Activated gamma-delta T cell (primary cell): ENCODE data around the gene RALY.

Experiments used
- DNase-seq: peaks from one replicate; lab custom pipeline; 2025; lab: John Stamatoyannopoulos, UW

The RALY gene

GRCh38 chr20:33986560-33987216, 7.0 kb upstream of the RALY start:
- no peak for DNase-seq

GRCh38 chr20:33990075-33990474, 3.6 kb upstream of the RALY start:
- DNase-seq: no peak

DNA sequence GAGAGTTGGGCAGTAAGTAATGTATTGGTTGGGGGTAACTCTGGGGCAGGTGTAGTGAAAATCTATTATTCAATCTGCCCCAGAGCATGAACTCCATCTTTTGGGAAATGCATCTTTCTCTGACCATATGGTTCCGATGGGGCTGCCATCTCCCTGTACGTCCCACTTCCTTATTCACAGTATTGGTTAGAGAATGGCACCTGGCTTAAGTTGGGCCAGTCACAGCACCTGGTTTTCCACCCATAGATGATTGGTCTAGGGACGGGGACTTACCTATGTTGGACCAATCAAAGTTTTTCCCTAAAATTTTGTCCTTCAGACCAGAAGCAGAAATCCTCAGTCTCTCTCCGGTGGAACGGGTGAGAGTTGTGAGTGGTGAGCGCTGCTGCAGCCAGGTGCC, 2.2 kb upstream of the RALY start:
- no peak for DNase-seq

- DNase-seq: no peak
These were observed 1.4 kb upstream of the RALY start for GRCh38 chr20:33992145-33992922.

- peak; percentile 95 for DNase-seq
These were observed 662 bp upstream of the RALY start for GRCh38 chr20:33992923-33993575.

DNA sequence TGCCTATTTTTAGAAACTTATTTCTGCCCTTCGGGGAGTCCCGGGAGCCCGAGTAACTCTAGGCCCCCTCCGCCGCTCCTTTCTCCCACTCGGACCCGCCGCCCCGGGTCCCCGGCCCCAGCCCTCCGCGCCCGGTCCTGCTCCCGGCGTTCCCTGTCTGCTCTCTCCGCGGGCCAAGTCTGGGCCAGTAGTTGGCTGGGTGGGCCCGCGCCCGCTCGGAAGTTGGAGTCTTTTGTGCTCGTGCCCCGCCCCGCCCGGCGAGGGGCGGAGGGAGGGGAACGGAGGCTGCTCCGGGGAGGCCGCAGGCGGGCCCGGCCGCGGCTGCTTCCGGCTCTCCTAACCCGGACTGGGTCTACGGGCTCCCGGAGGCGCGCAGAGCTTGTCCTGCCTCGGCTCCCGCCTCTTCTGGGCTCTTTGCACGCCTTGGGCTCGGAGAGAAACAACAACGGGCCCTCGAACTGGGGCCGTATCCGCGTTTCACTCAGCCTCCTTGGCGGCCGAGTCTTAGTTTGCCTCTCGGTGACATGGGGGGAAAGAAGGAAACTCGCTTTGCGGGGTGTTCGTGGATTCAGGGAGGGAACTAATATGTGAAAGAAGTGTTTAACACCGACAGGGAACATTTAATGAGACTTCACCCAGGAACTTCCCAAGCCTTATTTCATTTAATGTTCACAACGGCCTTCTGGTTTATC, 657 bp downstream of the RALY start:
- peak; percentile 69 for DNase-seq

DNA sequence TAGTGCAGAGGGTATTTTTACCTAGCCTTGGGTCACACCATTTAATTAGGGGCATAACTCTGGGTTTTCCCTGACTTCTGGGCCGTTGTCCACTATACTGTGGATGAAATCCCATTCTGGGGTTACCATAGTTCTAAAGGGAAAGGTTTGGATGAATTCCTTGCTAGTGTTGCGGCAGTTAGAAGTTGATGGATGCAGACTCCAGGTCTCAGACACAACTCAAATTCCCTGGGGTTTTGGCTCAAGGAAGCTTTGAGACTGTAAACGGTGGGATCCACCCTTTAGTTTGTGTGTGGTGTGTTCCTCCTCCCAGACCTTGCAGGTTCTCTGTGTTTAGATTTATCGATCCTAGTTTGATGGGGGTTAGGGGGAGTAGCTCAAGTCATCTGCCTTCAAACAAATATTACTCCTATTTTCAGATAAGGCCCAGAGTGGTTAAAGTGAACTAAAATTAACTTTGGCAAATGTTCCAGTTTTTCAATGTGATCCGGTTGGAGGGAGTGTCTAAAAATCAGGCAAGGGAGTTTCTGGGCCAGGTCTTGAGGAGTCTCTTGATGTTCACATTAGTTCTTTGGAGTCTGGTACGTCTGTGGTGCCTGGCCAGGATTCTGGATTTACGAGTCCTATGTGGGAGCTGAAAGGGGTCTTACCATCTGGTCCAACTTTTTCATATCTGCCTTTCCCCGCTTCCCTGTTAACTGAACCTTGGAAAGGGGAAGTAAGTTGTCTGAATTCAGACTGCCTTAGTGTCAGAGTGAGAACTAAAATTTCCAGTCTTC, 1.5 kb downstream of the RALY start:
- no peak for DNase-seq

GRCh38 chr20:33999025-33999649, 5.4 kb downstream of the RALY start:
- DNase-seq: no peak

GRCh38 chr20:34001378-34001777, 7.7 kb downstream of the RALY start:
- no peak for DNase-seq

DNA sequence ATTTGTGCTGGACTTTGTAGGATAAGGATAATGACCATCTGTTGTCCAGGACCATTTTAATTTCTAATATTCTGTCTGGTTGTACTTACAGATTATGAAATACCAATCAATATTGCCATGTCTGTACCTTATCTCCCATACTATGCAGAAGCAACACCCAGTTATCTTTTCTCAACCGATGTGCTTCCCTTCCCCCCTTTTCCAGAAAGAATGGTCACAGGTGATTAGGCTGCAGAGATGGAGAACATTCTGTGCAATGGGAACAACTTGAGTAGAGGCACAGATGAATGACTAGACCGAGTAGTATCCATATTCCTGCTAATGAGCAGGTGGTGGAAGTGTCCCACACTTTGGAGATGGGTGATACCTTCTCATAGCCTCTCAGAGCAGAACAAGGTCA, 10.5 kb downstream of the RALY start:
- no peak for DNase-seq

- no peak for DNase-seq
These were observed 11.2 kb downstream of the RALY start for GRCh38 chr20:34004790-34005457.

- DNase-seq: no peak
These were observed 12.9 kb downstream of the RALY start for GRCh38 chr20:34006619-34007018.

- DNase-seq: no peak
These were observed 14.8 kb downstream of the RALY start for GRCh38 chr20:34008477-34008876.

- no peak for DNase-seq
These were observed 16.8 kb downstream of the RALY start for GRCh38 chr20:34010405-34010931.

DNA sequence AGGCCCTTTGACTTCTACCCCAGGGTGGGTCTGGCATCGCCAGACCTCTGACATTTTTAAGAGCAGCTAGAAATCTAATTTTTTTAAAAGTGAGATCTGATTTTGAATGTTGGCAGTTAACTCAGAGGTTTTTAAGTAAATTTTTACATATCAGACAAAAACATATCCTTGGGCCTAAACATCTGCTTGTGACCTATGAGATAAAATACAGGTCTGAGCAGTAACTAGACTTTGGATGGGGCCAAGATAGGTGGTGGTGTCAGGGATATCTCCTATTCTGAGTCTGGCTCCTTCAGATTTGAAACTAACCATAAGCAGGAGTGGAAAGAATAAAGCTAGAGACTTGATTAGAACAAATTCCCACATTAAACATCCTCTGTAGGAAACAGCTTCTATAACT, 17.6 kb downstream of the RALY start:
- DNase-seq: no peak

- no peak for DNase-seq
These were observed 18.6 kb downstream of the RALY start for GRCh38 chr20:34012330-34012729.

- DNase-seq: no peak
These were observed 19.0 kb downstream of the RALY start for GRCh38 chr20:34012735-34013134.

DNA sequence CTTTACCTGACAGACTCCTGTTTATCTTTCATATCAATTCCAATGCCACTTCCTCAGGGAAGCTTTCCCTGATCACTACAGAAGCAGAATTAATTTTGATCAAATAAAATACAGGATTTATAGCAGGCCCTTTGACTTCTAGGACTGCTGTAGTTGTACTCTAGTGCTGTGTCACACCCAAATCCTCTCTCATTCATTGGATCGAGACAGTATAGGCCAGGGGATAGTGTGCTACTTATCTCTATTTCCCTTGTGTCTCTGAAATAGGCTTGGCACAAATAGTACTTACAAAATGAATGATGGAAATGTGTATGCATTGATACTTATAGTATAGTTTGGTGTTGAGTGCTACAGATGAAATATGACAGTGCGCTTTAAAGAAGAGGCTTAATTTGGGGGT, 19.8 kb downstream of the RALY start:
- no peak for DNase-seq

GRCh38 chr20:34014878-34015277, 21.2 kb downstream of the RALY start:
- DNase-seq: no peak
